Left forelimb (tissue), 1 donor: ENCODE measurements around the gene SMARCA4.

Source experiments
- DNase-seq: peaks from one replicate; pipeline ENCODE4 v3.0.0-alpha.2; 2018; ENCODE audit warnings: low spot score

SMARCA4 gene

DNA sequence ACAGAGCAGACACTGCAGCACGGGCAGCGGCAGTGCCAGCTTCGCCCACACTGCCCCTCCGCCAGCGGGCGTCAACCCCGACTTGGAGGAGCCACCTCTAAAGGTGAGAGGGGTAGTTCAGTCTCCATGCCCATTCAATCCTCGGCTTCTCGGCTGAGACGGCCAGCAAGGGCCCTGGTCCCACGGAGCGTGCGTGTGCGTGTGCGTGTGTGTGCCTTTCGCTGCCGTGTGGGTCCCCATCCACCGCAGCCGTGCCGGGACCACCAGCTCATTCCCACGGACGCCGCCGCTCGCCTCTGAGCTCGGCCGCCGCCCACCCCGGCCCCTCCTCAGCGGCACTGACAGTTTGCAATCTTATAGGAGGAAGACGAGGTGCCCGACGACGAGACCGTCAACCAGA, 72.9 kb downstream of the SMARCA4 start:
- DNase-seq = no peak

GRCh38 chr19:11034449-11035213, 73.8 kb downstream of the SMARCA4 start:
- DNase-seq = no peak

DNA sequence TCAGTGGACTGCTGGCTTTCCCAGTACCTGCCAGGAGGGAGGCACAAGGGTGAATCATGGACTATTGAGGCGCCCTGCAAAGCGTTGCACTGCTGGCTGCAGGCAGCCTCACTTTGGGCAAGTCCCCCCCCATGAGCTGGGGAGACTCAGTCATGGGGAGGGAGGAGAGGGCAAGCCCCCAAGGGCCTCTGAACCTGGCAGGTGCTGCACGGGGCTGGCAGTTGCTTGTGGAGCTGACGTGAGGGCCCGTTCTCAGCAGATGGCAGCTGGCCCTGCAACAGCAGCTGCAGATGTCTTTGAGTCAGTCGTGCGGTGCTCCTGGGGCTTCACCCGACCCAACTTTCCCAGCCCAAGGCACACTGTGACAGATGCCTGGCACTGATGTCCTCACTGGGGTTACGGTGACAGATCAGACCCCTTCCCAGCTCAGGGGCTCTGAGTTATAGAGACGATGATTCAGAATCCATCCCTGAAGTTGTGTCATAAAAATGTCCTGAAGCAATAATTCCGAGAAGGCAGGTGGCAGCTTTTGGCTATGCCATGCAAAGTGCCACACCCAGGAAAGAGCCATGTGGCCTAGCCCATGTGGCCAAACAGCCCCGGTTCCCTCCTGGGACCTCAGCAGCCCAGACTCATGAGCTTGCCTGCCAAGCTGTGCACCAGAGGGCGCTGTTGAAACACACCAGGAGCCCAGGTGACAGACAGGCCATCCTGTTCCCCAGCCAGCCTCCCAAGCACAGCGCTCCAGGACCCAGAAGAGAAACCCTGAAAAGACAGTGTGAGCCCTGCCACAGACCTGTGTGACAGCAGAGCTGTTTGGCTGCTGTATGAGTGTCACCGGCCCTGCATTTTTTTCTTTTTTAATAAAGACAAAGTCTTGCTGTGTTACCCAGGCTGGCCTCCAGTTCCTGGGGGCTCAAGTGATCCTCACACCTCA, 74.9 kb downstream of the SMARCA4 start:
- peak; percentile 84 for DNase-seq

DNA sequence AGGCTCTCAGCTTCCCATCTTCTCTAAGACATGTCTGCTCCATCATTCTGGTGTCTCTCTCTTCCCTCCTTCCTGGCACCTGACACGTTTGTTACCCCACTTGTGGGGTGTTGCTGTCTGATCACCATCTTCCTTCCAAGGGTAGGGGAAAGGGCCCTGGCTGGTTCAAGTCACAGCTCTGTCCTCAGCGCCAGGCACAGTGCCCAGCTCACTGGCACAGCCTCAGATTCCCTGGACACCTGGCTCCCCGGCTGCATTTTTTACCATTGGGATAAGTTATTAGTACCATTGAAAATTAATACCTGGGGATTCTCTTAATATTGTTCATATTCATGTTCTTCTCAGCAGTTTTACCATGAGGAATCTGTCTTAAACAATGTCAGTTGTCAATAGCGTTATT, 77.7 kb downstream of the SMARCA4 start:
- no peak for DNase-seq

- DNase-seq = no peak
Observed at GRCh38 chr19:11041194-11041593, 80.4 kb downstream of the SMARCA4 start.

- DNase-seq = no peak
Observed at GRCh38 chr19:11041966-11042627, 81.3 kb downstream of the SMARCA4 start.

GRCh38 chr19:11044431-11044830, 83.6 kb downstream of the SMARCA4 start:
- DNase-seq = no peak

DNA sequence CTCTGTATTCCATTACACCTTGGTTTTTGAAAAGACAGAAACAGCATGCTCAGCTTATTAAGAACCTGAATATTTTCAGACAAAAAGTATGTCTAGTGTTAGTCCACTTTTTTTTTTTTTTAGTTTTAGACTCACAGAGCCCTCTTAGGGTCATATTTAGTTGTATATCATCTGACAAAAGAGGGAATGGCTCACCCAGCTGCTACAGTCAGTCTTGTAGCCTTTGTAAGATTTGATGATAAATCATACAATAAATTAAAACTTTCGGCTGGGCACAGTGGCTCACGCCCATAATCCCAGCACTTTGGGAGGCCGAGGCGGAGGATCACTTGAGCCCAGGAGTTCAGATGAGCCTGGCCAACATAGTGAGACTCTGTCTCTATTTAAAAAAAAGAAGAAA, 84.7 kb downstream of the SMARCA4 start:
- DNase-seq = no peak

DNA sequence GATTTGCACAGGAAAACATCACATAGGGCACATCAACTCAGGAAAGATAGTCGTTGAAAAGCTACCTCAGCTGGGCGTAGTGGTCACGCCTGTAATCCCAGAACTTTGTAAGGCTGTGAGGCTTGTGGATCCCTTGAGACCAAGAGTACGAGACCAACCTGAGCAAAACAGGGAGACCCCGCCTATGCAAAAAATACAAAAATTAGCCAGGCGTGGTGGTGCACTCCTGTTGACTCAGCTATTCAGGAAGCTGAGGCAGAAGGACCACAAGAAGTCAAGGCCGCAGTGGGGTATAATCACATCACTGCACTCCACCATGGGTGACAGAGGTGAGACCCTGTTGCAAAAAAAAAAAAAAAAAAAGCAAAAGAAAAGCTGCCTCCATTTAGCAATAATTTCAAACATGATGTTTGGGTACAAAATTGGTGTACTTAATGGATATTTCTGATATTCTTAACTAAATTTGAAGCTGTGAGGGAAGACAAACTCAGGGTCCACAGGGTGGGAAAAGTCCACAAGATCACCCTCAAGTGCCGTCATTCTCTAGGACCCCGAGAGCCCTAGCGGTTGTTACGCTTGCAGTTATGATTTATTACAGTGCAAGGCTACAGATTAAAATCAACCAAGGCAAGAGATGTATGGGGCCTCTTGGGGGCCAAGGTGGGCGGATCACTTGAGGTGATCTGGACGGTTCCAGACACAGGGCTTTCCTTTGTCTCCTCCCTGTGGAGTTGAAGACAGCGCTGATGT, 86.0 kb downstream of the SMARCA4 start:
- DNase-seq = no peak

GRCh38 chr19:11047866-11048265, 87.0 kb downstream of the SMARCA4 start:
- no peak for DNase-seq

- DNase-seq = no peak
Observed at GRCh38 chr19:11050323-11051114, 89.7 kb downstream of the SMARCA4 start.

GRCh38 chr19:11053817-11054195, 93.0 kb downstream of the SMARCA4 start:
- no peak for DNase-seq

GRCh38 chr19:11054200-11054599, 93.4 kb downstream of the SMARCA4 start:
- DNase-seq = no peak

- DNase-seq = no peak
Observed at GRCh38 chr19:11054628-11055027, 93.8 kb downstream of the SMARCA4 start.

DNA sequence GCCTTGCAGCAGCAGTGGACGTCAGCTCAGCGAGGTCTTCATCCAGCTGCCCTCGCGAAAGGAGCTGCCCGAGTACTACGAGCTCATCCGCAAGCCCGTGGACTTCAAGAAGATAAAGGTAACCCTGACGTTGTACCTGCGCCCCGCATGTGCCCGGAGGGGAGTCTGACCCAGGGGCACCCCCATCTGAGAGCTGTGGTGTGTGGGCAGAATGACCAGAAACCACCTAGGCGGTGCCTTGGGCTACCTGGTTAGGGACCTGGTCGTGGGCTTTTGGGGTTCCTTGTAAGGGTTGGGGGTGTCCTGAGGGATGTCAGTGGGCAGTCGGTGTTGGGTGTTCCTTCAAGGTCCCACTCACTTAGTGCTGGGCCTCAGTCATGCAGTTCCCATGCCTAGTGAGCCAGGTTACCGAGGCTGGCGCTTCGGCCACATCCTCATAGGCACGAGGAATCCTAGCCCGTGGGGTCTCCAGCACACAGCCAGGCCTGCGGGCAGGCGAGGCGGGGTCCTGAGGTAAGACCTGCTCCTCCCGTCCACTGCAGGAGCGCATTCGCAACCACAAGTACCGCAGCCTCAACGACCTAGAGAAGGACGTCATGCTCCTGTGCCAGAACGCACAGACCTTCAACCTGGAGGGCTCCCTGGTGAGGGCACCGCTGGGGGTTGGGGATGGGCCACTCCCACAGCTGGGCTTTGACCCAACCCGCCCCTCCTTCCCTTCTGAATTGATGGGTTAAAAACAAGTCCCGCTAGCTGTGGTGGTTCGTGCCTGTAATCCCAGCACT, 97.6 kb downstream of the SMARCA4 start:
- no peak for DNase-seq

DNA sequence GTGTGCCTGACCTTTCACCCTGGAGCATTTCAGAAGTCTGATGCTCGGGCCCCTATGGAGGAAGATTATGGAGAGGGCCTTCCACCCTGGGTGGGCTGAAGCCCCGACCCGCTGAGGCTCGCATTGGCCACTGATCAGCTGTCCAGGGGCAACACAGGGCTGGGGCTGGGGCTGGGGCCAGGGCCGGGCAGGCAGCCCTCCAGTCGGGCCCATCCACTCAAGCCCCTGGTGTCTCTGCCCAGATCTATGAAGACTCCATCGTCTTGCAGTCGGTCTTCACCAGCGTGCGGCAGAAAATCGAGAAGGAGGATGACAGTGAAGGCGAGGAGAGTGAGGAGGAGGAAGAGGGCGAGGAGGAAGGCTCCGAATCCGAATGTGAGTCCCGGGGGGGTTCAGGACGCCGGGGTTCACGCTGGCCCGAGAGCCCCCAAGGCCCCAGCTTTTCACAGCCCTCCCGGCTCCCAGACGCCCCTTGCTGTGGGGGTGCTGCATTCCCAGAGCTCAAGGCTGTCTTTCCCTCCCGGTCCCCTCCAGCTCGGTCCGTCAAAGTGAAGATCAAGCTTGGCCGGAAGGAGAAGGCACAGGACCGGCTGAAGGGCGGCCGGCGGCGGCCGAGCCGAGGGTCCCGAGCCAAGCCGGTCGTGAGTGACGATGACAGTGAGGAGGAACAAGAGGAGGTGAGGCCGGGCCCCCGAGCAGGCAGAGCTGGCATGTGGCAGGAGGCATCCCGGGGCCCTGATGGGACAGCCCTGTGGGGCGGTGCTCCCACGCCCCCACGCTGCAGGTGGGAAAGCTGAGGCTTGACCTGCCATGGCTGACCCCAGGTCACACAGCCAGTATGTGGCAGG, 98.9 kb downstream of the SMARCA4 start:
- no peak for DNase-seq

GRCh38 chr19:11061952-11062351, 101.1 kb downstream of the SMARCA4 start:
- no peak for DNase-seq

GRCh38 chr19:11063434-11063833, 102.6 kb downstream of the SMARCA4 start:
- DNase-seq = no peak

GRCh38 chr19:11064831-11065303, 104.0 kb downstream of the SMARCA4 start:
- DNase-seq = no peak
